Activated gamma-delta T cell treated with Interleukin-2 at 50 U/mL for 16 hours (primary cell): ENCODE data around the gene CKAP4.

Experiments
- DNase-seq: peaks from one replicate; pipeline ENCODE4 v3.0.0-alpha.2; 2020

CKAP4 gene

GRCh38 chr12:106239951-106240335 is 7.9 kb downstream of the CKAP4 start:
- no peak for DNase-seq

GRCh38 chr12:106239241-106239950 is 8.4 kb downstream of the CKAP4 start:
- DNase-seq: no peak

GRCh38 chr12:106238146-106238545 is 9.7 kb downstream of the CKAP4 start:
- no peak for DNase-seq

- DNase-seq: no peak
These were observed 12.1 kb downstream of the CKAP4 start for GRCh38 chr12:106235770-106236169.

GRCh38 chr12:106234449-106234848 is 13.4 kb downstream of the CKAP4 start:
- no peak for DNase-seq

GRCh38 chr12:106233011-106233410 is 14.8 kb downstream of the CKAP4 start:
- DNase-seq: no peak

- DNase-seq: no peak
These were observed 18.7 kb downstream of the CKAP4 start for GRCh38 chr12:106229036-106229591.

GRCh38 chr12:106228320-106228710 is 19.5 kb downstream of the CKAP4 start:
- no peak for DNase-seq

GRCh38 chr12:106227641-106228319 is 20.0 kb downstream of the CKAP4 start:
- peak; percentile 51 for DNase-seq

GRCh38 chr12:106226884-106227640 is 20.8 kb downstream of the CKAP4 start:
- DNase-seq: peak; percentile 11

- DNase-seq: no peak
These were observed 23.5 kb downstream of the CKAP4 start for GRCh38 chr12:106224355-106224706.

GRCh38 chr12:106223485-106224354 is 24.1 kb downstream of the CKAP4 start:
- DNase-seq: peak; percentile 70

GRCh38 chr12:106220536-106220935 is 27.3 kb downstream of the CKAP4 start:
- DNase-seq: no peak

- DNase-seq: no peak
These were observed 28.8 kb downstream of the CKAP4 start for GRCh38 chr12:106219043-106219442.

GRCh38 chr12:106217706-106218105 is 30.1 kb downstream of the CKAP4 start:
- no peak for DNase-seq

- no peak for DNase-seq
These were observed 33.2 kb downstream of the CKAP4 start for GRCh38 chr12:106214571-106214970.

- DNase-seq: no peak
These were observed 34.2 kb downstream of the CKAP4 start for GRCh38 chr12:106213662-106214061.

- no peak for DNase-seq
These were observed 35.8 kb downstream of the CKAP4 start for GRCh38 chr12:106211973-106212372.

GRCh38 chr12:106205208-106206069 is 42.4 kb downstream of the CKAP4 start:
- DNase-seq: no peak

- DNase-seq: no peak
These were observed 43.5 kb downstream of the CKAP4 start for GRCh38 chr12:106204312-106204711.

GRCh38 chr12:106197906-106198623 is 49.8 kb downstream of the CKAP4 start:
- DNase-seq: no peak
